Ureter (tissue), 1 donor: Measurements from ENCODE around the gene MICAL2. TPM values are rescaled to one million over a fixed set of nuclear protein-coding genes. Genes with fewer than 3 reads are reported as not detected.

Source experiments
- DNase-seq: peaks from one replicate; pipeline ENCODE4 v3.0.0-alpha.2; 2020; ENCODE audit warnings: low spot score
- total RNA-seq: library from RNA; stranded (reverse); gene quantifications from one replicate; pipeline ENCODE4 v1.2.4, GENCODE V29; 2023
- donor health status: DM: yes; HTN: yes; CAD: no.

MICAL2 gene
- total RNA-seq, 1 donor from 2014 or later, result 215 TPM

GRCh38 chr11:12097219-12097618 is 13.2 kb upstream of the MICAL2 start:
- DNase-seq, result no peak

- DNase-seq, result no peak
Measured at GRCh38 chr11:12098601-12099000, 11.8 kb upstream of the MICAL2 start.

- no peak for DNase-seq
Measured at GRCh38 chr11:12099132-12099873, 11.1 kb upstream of the MICAL2 start.

DNA sequence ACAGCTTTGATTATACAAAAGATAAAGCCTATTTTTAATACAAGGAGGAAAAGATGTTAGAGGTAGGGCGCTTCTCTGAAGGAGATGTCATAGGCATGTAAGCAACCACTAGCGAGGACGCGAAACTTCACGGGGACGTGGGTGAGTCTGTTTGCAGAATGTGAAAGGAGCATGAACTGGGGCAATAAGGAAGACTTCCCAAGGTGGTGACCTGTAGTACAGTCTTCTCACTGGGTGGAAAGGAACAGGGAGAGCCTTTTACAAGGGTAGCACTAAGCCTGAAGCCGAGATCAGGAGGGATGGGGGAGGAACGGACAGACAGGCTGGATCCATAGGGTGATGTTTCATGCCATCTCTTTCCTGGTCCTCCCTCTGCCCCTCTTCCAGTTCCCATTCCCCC is 10.0 kb upstream of the MICAL2 start:
- no peak for DNase-seq

- no peak for DNase-seq
Measured at GRCh38 chr11:12100841-12101242, 9.5 kb upstream of the MICAL2 start.

DNA sequence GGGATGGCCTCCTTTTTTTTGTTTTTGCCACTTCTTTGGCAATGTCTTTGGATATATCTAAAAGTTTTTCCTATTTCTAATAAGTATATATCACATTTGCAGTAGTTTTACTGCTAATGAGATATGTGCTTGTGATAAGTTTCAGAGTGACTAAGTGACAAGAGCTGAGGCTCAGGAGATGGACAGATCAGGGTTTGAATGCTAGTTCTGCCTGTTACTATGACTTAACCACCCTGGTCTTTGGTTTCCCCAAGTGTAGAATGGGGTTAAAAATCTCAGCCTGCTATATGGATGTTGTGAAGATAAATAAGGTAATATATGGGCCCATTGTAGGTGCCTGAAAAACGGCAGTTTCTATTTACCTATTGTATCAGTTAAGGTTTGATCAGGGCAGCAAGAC is 9.1 kb upstream of the MICAL2 start:
- DNase-seq, result no peak

- no peak for DNase-seq
Measured at GRCh38 chr11:12102588-12103410, 7.6 kb upstream of the MICAL2 start.

DNA sequence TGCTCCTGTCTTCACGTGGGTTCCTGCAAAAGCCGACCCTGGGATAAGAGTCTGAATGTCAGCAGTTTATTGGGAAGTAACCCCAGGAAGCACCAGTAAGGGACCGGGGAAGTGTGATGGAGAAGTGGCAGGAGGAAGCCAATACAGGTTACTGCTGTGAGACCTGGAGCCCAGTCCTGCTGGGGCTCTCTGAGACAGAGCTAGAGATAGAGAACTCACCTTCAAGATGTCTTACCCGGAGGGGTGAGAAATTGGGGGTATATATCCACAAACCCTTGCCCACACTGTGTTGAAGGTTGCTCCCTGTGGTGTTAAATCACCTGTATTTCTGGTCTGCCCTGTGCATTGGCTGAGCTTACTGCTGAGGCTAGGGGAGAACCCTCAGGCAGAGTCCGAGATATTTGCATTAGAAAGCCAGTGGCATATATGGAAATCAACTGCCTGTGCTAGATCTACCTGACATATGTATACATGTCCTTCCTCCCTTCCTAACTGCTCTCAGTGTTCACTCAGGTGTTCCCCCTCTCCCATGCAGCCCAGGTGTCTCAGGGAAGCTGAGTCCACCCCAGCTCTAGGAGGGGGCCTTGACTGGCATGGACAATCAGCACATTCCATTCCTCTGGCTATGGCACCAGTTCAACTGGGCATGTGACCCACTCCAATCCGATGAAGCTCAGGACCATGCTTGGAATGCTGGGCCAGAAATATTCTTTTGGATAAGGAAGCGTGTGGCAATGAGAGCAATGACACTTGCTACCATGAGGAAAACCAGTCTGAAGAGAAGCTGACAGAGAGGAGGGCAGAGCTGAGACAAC is 6.8 kb upstream of the MICAL2 start:
- DNase-seq, result no peak

GRCh38 chr11:12105471-12105870 is 4.9 kb upstream of the MICAL2 start:
- no peak for DNase-seq

GRCh38 chr11:12106101-12106500 is 4.3 kb upstream of the MICAL2 start:
- no peak for DNase-seq

DNA sequence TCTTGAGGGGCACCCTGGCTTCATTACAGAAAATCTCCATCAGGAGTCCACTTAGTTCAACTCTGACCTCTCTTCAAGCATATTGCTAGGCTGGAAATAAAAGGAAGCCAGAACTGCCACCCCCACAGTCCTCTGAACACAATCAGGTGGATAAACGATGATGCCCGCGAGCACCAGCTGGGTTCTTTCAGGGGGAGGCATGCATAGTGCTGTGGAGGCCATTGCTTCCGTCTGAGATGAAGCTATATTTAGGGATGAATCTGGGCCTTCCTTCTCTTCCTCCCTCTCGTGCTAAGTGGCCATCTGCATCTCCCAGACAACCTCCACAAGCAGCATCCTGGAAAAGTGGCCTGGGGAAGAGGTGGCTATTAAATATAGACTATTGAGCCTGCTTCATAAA is 3.9 kb upstream of the MICAL2 start:
- no peak for DNase-seq

GRCh38 chr11:12108875-12109453 is 1.4 kb upstream of the MICAL2 start:
- DNase-seq, result no peak

- DNase-seq, result no peak
Measured at GRCh38 chr11:12109591-12110196, 696 bp upstream of the MICAL2 start.

DNA sequence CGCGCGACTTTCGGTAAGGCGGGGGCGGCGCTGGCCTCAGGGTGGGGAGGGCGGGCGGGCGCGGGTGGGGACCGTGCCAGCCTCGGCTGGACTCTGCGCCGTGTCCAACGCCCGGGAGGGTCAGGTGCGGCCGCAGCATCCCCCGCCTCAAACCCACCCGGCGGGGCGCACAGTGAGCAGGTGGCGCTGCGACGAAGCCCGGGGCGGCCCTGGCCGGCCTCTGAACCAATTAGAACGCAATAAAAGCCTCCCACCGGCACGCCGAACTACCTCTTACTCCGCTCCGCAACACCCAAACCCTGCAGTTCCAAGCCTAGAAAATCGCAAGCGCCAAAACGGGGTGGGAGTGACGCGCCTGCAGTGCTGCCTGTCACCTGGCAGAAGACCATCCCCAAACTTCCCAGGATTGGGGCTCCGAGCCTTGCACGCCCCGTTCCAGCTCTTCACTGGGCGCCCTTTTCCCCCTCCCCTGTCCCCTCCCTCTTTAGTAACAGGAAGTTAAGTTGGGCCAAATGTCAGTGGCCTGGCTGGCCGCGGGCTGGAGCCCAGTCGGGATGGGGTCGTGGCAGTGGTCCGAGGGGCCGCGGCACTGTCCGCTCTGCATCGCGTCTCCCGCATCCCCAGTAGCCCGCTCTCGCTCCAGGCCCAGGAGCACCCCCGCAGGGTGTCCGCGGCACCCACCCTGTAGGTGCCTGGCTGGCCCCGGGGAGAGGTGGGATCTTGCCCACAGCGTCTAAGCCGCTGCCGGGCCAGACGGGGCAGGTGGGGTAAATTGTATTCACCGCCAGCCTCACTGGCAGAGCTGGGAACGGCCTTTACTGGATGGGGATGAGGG is 541 bp downstream of the MICAL2 start:
- no peak for DNase-seq

- no peak for DNase-seq
Measured at GRCh38 chr11:12111549-12112520, 1.4 kb downstream of the MICAL2 start.

DNA sequence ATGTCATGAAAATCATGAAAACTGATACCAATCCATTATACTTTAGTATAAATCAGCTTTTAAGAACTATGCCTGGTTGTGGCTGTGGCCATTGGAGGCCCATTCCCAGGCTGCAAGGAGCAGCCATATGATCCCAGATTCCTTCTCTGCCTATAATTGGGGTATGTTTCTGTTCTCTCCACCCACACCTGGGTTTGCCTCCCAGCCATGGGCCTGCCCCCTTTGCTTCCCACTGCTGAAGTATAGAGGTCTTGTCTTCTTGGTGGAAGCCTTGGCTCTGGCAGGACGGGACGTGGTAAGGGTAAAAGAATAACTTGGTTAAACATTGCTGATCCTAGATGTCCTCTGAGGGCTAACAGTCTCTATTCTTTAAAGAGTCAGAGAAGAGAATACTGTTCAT is 2.4 kb downstream of the MICAL2 start:
- no peak for DNase-seq

GRCh38 chr11:12113294-12113693 is 2.9 kb downstream of the MICAL2 start:
- no peak for DNase-seq

DNA sequence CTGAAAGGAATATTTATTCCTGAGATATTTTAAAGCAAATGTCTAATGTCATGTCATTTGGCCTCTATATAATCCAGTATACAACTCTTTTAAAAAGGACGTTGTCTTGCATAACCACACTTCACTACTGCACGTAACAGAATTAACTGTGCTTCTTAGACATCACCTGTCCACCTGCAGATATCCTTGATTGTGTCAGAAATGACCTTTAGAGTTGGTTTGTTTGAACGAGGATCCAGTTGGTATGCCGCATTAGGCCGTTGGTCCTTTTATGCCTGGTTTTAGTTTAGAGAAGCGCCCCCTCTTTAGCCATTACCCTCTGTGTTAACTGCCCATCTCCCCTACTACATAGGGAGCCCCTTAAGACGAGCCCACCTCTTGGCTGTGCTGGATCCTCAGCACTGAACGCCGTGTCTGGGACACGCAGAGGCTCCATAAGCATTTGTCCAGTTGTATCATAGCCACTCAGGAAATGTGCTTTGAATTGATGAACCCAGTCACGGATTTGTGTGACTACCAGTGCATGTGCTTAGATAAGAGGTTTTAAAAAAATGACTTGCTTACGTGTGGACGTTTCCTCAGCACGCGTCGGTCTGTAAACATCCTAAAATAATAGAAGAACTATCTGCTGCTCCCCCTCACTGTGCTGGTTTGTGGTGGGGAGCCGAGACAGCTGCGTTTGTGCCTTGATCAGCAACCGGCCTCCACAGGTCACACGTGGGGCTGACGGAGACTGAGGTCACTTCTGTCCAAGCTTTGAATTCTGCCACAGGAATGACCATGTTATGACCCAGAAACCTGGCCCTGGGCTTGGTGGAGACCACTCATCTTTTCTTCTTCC is 4.0 kb downstream of the MICAL2 start:
- DNase-seq, result no peak
